Activated T-cell treated with anti-CD3 and anti-CD28 coated beads, Interleukin-2, amount 50 U/mL, for 4 hours (primary cell): Measurements from ENCODE around the gene F11. TPM values are rescaled to one million over a fixed set of nuclear protein-coding genes. Genes with fewer than 3 reads are reported as not detected.
"Not testable (repeated sequence)": the region's sequence is repeated elsewhere in the genome, so short reads cannot be mapped to it uniquely, and the experiment has no call there.

Experiments used
- ATAC-seq, 2 donors: fragments of 200-7000 bp; cut with Tn5 transposase; one replicate each; pipeline ENCODE4 v1.10.0; 2021
- DNase-seq: peaks from one replicate; pipeline ENCODE4 v3.0.0-alpha.2; 2020
- H3K27me3 Mint-ChIP-seq: one replicate; pipeline ENCODE4 v1.8.0; 2021; ENCODE audit warnings: low read depth, mixed read lengths
- H3K36me3 Mint-ChIP-seq: one replicate; pipeline ENCODE4 v1.8.0; 2022; ENCODE audit warnings: mixed read lengths; ENCODE audit not compliant: insufficient read depth
- H3K4me1 Mint-ChIP-seq: one replicate; pipeline ENCODE4 v1.8.0; 2021; ENCODE audit warnings: low read depth, mixed read lengths
- H3K4me3 Mint-ChIP-seq: one replicate; pipeline ENCODE4 v1.8.0; 2021; ENCODE audit warnings: mild to moderate bottlenecking, moderate library complexity, mixed read lengths
- H3K9me3 Mint-ChIP-seq: one replicate; pipeline ENCODE4 v1.8.0; 2021; ENCODE audit warnings: mixed read lengths
- total RNA-seq, 3 donors: library from RNA; stranded (reverse); gene quantifications; one replicate each; pipeline ENCODE4 v1.2.1, GENCODE V29; 2021

The F11 gene
- total RNA-seq, 3 donors from 2014 or later: not detected

DNA sequence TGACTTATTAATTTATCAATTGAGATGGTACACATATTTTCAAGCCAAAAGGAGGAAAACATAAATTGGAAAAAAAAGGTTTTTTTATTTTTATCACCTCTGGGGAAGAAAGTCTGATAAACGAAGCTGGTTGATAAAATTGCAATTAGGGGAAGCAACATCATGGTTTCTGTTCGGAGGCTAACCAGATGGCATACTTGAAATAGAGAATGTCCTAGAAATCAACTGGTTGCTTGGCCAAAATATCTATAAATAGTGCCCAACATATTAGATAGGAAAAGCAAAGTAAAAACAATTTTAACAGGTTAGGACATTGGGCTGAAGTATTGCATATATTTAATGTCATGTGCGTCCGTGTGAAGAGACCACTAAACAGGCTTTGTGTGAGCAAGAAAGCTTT is 24.4 kb upstream of the F11 start:
- no peak for ATAC-seq
- H3K36me3 Mint-ChIP-seq: peaks cover 27% of the 10 kb centered on the region
- H3K27me3 Mint-ChIP-seq: no peaks in the 10 kb centered on the region
- H3K4me3 Mint-ChIP-seq: no peak overlapping the region
- DNase-seq: no peak
- peaks cover 8% of the 10 kb centered on the region for H3K9me3 Mint-ChIP-seq
- H3K4me1 Mint-ChIP-seq: no peaks in the 10 kb centered on the region

DNA sequence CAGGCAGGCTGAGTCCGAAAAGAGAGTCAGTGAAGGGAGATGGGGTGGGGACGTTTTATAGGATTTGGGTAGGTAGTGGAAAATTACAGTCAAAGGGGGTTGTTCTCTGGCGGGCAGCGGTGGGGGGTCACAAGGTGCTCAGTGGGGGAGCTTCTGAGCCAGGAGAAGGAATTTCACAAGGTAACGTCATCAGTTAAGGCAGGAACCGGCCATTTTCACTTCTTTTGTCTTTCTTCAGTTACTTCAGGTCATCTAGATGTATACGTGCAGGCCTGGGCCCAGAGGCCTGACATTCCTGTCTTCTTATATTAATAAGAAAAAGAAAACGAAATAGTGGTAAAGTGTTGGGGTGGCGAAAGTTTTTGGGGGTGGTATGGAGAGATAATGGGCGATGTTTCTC is 24.0 kb upstream of the F11 start:
- peaks cover 27% of the 10 kb centered on the region for H3K36me3 Mint-ChIP-seq
- not testable (repeated sequence) for H3K9me3 Mint-ChIP-seq, DNase-seq, H3K4me1 Mint-ChIP-seq, H3K4me3 Mint-ChIP-seq, ATAC-seq, H3K27me3 Mint-ChIP-seq

DNA sequence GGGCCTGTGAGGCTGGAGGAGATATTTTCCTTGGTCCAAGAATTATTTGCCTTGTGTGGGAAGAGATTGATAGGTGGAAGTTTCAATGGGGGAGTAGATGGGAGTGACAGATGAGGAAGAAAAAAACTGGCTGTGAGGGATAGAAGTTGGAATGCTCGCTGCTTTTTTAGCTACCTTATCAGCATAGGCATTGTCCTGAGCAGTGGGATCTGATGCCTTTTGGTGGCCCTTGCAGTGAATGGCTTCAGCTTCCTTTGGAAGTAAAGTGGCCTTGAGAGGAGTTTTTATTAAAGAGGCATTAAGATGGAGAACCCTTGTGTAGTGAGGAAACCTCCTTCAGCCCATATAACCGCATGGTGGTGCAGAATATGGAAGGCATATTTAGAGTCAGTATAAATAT is 22.7 kb upstream of the F11 start:
- H3K4me3 Mint-ChIP-seq: no peak overlapping the region
- peaks cover 8% of the 10 kb centered on the region for H3K9me3 Mint-ChIP-seq
- ATAC-seq (no peak), DNase-seq (no peak)
- H3K4me1 Mint-ChIP-seq: no peaks in the 10 kb centered on the region
- H3K27me3 Mint-ChIP-seq: no peaks in the 10 kb centered on the region
- H3K36me3 Mint-ChIP-seq: peaks cover 17% of the 10 kb centered on the region

DNA sequence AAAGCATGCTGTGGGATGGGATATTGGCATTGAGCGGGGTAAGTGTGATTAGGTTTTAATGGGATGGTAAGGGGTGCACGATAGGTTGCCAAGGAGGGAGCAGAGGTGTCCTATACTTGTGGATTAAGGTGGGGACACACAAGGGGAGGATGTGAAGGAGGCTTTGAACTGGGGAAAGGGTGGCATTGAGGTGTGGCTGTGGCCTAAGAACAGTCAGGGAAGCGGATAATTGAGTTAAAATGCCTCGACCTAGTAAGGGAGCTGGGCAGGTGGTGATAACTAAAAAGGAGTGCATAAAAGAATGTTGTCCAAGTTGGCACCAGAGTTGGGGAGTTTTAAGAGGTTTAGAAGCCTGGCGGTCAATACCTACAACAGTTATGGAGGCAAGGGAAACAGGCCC is 21.2 kb upstream of the F11 start:
- Mint-ChIP-seq H3K36me3 (peaks cover 15% of the 10 kb centered on the region), H3K9me3 (peaks cover 8% of the 10 kb centered on the region), H3K4me1 (no peaks in the 10 kb centered on the region), H3K27me3 (no peaks in the 10 kb centered on the region), H3K4me3 (no peak overlapping the region)
- DNase-seq: no peak
- no peak for ATAC-seq

DNA sequence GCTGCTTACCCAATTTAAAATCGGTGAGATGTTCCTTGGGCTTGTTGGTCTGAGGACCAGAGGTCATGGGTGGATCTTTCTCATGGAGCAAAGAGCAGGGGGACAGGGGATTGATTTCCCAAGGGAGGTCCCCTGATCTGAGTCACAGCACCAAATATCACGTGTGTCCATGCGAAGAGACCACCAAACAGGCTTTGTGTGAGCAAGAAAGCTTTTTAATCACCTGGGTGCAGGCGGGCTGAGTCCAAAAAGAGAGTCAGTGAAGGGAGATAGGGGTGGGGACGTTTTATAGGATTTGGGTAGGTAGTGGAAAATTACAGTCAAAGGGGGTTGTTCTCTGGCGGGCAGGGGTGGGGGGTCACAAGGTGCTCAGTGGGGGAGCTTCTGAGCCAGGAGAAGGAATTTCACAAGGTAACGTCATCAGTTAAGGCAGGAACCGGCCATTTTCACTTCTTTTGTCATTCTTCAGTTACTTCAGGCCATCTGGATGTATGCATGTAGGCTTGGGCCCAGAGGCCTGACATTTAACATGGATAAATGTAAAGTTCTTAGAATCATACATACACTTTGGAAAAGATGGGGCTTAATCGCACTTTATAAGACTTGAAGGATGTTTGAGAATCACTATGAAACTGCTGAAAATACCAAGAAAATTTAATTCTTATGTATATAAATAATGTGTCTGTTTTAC is 18.8 kb upstream of the F11 start:
- H3K9me3 Mint-ChIP-seq, H3K27me3 Mint-ChIP-seq, DNase-seq, H3K4me3 Mint-ChIP-seq, H3K4me1 Mint-ChIP-seq, ATAC-seq: not testable (repeated sequence)
- peaks cover 17% of the 10 kb centered on the region for H3K36me3 Mint-ChIP-seq

DNA sequence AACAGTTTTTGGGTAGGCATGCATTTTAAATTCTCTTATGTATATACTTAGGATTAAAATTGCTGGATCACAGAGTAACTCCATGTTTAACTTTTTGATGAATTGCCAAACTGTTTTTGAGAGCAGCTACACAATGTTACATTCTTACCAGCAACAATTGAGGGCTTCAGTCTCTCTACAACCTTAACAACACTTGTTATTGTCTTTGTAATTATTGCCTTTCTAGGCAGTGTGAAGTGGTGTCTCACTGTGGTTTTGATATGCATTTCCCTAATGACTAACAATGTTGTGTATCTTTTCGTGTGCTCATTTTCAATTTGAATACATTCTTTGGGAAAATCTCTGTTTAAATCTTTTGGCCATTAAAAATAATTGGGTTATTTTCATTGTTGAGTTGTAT is 17.3 kb upstream of the F11 start:
- Mint-ChIP-seq H3K9me3 (peaks cover 8% of the 10 kb centered on the region), H3K4me1 (no peaks in the 10 kb centered on the region), H3K4me3 (no peak overlapping the region), H3K36me3 (peaks cover 18% of the 10 kb centered on the region), H3K27me3 (no peaks in the 10 kb centered on the region)
- ATAC-seq (no peak), DNase-seq (no peak)

DNA sequence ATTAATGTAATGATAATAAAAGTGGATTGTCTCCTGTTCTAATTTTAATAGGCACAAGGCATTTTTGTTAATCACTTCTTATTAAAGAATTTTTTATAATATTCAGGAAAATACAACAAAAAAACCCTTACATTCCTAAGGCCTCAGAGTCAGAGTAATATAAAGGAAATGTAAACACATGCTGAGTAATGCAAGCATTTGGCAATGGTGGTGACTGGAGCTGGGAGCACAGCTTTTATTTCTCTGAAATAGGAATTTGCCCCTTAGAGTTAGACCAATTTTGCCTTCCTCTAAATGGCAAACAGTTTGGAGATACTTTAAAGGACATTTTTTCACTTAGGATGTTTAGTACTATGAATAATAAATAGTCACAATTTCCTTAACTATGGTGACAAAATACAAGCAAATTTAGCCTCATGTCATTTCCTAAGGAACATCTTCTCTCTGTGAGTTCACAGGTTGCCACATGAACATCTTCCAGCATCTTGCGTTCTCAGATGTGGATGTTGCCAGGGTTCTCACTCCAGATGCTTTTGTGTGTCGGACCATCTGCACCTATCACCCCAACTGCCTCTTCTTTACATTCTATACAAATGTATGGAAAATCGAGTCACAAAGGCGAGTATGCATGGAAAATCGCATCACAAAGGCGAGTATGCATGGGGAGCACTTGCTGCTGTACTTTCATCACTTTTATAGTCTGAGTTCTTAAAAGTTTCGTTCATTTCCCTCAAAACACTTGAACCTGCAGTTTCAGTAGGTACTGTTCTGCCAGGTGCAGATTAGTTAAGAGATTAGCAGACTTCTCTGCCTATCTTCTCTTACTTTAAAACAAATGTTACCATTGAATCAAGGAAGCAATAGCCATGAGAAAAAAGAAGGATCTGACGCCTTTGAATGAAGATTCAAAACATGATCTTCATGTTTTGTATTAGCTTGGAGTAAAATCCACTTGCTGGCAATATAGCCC is 15.9 kb upstream of the F11 start:
- H3K9me3 Mint-ChIP-seq: peaks cover 8% of the 10 kb centered on the region
- DNase-seq (no peak), ATAC-seq (no peak)
- no peak overlapping the region for H3K4me3 Mint-ChIP-seq
- no peaks in the 10 kb centered on the region for H3K4me1 Mint-ChIP-seq
- peaks cover 24% of the 10 kb centered on the region for H3K36me3 Mint-ChIP-seq
- H3K27me3 Mint-ChIP-seq: no peaks in the 10 kb centered on the region

DNA sequence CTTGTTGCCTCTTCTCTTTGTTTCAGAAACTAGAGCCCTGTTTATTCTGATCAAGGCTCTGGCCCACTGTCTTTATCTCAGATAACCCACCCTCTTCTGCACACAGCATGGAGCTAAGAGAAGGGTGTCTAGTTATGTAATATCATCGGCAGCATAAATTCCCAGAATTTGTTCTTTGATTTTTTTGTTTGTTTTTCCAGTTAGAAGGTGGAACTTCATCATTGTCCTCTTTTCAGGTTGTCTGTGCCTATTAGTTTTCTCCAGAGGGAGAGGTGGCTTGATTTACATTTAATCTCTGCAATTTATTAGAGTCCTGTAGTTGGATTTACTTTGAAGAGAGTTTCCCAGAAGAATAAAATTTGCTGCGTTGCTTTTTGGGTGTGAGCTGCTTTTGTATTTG is 15.2 kb upstream of the F11 start:
- H3K9me3 Mint-ChIP-seq: peaks cover 6% of the 10 kb centered on the region
- H3K36me3 Mint-ChIP-seq: peaks cover 24% of the 10 kb centered on the region
- no peaks in the 10 kb centered on the region for H3K4me1 Mint-ChIP-seq
- H3K27me3 Mint-ChIP-seq: no peaks in the 10 kb centered on the region
- no peak for ATAC-seq
- DNase-seq: no peak
- H3K4me3 Mint-ChIP-seq: no peak overlapping the region

DNA sequence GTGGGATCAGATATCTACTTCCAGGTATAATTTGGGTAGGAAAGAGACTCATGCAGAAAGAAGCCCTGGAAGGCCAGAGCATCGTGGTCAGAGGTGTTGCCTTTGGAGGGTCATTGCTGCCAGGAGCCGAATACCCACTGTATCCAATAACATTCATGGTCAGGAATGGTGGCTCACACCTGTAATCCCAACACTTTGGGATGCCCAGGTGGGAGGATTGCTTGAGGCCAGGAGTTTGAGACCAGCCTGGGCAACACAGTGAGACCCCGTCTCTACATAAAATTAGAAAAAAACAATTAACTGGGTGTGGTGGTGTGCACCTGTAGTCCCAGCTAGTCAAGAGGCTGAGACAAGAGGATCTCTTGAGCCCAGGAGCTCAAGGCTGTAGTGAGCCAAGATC is 10.9 kb upstream of the F11 start:
- H3K9me3 Mint-ChIP-seq: no peaks in the 10 kb centered on the region
- ATAC-seq (no peak), DNase-seq (no peak)
- H3K36me3 Mint-ChIP-seq: peaks cover 26% of the 10 kb centered on the region
- H3K27me3 Mint-ChIP-seq: no peaks in the 10 kb centered on the region
- no peak overlapping the region for H3K4me3 Mint-ChIP-seq
- H3K4me1 Mint-ChIP-seq: no peaks in the 10 kb centered on the region

DNA sequence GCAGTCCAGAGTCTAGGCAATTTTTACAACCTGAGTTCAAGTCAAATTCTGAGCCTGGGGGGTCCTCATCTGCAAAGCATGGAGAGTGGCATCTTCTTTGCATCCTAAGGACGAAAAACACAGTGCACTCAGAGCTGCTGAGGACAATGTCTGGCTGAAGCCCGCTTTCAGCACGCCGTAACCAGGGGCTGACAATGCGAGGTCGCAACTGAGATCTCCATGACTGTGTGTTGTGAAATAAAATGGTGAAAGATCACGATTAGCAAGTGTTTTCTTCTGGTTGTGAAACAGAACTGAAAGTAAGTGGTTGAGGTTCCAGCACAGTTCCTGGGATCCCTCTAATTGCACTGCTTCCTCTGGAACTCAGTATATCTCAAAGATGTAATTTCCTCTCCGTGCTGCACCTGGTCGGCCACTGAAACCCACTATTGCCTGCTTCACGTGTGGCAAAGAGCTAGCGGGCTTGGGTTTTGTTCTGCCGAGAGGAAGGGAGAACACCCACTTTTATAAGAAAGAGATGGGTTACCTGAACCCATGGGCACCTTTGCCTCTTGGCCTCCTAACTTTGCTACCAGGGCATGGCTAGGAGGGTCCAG is 7.7 kb upstream of the F11 start:
- no peaks in the 10 kb centered on the region for H3K4me1 Mint-ChIP-seq
- no peak overlapping the region for H3K4me3 Mint-ChIP-seq
- DNase-seq (no peak), ATAC-seq (no peak)
- no peaks in the 10 kb centered on the region for H3K9me3 Mint-ChIP-seq
- H3K27me3 Mint-ChIP-seq: no peaks in the 10 kb centered on the region
- H3K36me3 Mint-ChIP-seq: peaks cover 15% of the 10 kb centered on the region

DNA sequence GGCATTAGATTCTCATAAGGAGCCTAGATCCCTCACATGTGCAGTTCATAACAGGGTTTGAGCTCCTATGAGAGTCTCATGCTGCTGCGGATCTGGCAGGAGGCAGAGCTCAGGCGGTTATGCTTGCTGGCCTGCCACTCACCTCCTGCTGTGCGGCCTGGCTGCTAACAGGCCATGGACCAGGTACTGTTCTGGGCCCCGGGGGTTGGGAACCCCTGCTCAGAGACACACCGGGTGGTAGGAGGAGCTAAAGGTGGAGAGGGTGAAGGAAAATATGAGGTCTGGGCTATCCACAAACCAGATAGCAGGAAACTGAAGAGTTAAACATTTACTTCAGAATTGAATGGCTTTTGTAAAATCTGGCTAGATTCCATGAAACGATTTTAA is 5.9 kb upstream of the F11 start:
- H3K4me1 Mint-ChIP-seq: no peaks in the 10 kb centered on the region
- no peak for DNase-seq
- H3K27me3 Mint-ChIP-seq: peaks cover 5% of the 10 kb centered on the region
- H3K4me3 Mint-ChIP-seq: no peak overlapping the region
- ATAC-seq: no peak
- H3K9me3 Mint-ChIP-seq: no peaks in the 10 kb centered on the region
- peaks cover 9% of the 10 kb centered on the region for H3K36me3 Mint-ChIP-seq

DNA sequence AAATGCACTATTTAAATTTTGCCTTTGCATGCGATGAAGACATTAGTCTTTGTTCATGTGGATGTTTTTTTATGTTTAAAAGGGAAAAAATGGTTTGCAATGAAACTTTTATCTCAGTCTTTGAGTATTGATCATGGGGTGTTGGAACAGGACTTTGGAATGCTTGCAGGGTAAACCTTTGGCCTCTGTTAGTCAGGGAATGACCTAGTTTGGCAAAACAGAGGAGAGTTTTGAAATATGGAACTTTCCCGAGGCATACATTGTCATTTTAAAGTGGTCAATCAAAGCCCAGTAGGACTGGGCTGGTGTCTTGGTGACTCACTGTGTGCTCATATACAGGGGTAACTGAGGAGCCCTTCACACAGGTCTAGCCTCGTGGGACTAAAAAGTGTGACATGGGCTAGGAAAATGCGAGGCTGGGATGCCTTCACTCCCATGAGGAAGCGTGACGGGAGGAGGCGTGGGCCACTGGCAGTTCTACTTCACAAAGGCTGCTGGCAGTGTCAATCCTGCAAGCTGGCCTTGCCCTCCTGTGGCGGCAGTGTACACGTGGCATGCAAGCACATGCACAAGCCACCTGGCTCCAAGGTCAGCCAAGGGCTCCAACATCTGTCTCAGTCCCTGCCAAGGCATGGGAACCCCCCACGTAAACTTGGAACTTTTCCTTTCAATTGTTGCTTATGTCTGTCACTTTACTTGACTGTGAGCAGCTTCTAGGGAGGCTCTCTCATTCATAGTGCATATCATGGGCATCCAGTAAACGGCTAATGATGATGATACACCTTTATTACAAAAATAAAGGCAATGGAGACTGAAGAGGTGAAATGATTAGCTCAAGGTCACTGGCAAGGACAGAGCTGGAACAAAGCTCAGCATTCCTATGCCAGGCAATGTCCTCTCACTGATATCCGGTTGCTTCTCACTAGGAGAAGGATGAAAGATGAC is 5.2 kb upstream of the F11 start:
- ATAC-seq (no peak), DNase-seq (no peak)
- Mint-ChIP-seq H3K36me3 (peaks cover 9% of the 10 kb centered on the region), H3K9me3 (no peaks in the 10 kb centered on the region), H3K4me1 (no peaks in the 10 kb centered on the region), H3K4me3 (no peak overlapping the region), H3K27me3 (peaks cover 6% of the 10 kb centered on the region)

DNA sequence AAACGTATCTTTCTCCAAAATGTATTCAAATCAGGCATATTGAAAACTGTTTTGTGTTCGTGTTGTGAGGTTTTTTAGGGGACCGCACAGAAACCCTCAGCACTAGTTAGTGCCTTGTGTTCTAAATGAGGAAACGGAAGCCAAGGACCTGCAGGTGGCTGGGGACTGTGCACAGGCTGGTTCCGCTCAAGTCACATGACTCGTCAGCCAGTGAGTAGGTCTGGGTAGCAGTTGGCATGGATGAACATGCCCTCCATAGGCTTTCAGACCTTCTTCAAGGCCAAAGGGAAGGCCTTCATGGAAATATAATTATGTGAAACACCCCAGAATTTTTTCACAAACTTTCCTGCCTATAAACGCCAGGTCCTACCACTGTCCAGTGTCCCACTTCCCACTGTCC is 1.3 kb upstream of the F11 start:
- H3K27me3 Mint-ChIP-seq: peaks cover 16% of the 10 kb centered on the region
- no peaks in the 10 kb centered on the region for H3K36me3 Mint-ChIP-seq
- H3K4me1 Mint-ChIP-seq: no peaks in the 10 kb centered on the region
- H3K9me3 Mint-ChIP-seq: no peaks in the 10 kb centered on the region
- H3K4me3 Mint-ChIP-seq: no peak overlapping the region
- ATAC-seq (no peak), DNase-seq (no peak)

DNA sequence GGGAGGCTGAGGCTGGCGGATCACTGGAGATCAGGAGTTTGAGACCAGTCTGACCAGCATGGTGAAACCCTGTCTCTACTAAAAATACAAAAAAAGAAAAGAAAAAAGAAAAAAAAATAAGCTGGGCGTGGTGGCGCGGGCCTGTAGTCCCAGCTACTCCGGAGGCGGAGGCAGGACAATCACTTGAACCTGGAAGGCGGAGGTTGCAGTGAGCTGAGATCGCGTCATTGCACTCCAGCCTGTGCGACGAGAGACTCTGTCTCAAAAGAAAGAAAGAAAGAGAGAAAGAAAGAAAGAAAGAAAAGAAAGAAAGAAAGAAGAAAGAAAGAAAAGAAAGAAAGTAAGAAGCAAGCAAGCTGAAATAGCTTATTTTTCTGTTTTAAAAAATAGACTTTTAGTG is 739 bp upstream of the F11 start:
- H3K4me3 Mint-ChIP-seq, H3K36me3 Mint-ChIP-seq, H3K9me3 Mint-ChIP-seq, ATAC-seq, DNase-seq, H3K4me1 Mint-ChIP-seq: not testable (repeated sequence)
- peaks cover 16% of the 10 kb centered on the region for H3K27me3 Mint-ChIP-seq
